ENCODE results near the gene SLC35F1.
"Not testable (repeated sequence)": the region's sequence is repeated elsewhere in the genome, so short reads cannot be mapped to it uniquely, and the experiment has no call there.

DNA sequence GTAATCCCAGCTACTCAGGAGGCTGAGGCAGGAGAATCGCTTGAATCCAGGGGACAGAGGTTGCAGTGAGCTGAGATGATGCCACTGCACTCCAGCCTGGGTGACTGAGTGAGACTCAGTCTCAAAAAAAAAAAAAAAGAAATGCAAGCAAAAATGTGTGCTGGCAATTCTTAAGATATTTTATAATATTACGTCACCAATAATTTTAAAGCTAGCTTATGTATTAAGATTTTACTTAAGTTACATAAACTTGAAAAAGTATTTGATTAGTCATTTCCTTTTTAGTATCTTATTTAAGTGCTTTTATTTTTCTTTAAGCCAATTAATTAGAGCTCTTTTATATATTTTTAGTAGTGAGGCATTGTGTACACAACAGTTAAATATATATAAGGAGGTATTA lies 48.5 kb upstream of the SLC35F1 start:
- TF ChIP-seq PPARA (CRISPR knock-in tag; IDR thresholded peaks at IDR 0.05; ENCODE audit: borderline replicate concordance); ARNTL (CRISPR knock-in tag; IDR thresholded peaks at IDR 0.05; ENCODE audit: borderline replicate concordance, low read depth); TOX (CRISPR knock-in tag; IDR thresholded peaks at IDR 0.05; ENCODE audit: borderline replicate concordance); ZNF565 (CRISPR knock-in tag; conservative IDR thresholded peaks at IDR 0.05; ENCODE audit: low read depth); TCF4 (CRISPR knock-in tag; IDR thresholded peaks at IDR 0.05; ENCODE audit: borderline replicate concordance); ZFP3 (CRISPR knock-in tag; IDR thresholded peaks at IDR 0.05); OSR1 (CRISPR knock-in tag; IDR thresholded peaks at IDR 0.05): not testable (repeated sequence)
- TF ChIP-seq, protein P1, sequence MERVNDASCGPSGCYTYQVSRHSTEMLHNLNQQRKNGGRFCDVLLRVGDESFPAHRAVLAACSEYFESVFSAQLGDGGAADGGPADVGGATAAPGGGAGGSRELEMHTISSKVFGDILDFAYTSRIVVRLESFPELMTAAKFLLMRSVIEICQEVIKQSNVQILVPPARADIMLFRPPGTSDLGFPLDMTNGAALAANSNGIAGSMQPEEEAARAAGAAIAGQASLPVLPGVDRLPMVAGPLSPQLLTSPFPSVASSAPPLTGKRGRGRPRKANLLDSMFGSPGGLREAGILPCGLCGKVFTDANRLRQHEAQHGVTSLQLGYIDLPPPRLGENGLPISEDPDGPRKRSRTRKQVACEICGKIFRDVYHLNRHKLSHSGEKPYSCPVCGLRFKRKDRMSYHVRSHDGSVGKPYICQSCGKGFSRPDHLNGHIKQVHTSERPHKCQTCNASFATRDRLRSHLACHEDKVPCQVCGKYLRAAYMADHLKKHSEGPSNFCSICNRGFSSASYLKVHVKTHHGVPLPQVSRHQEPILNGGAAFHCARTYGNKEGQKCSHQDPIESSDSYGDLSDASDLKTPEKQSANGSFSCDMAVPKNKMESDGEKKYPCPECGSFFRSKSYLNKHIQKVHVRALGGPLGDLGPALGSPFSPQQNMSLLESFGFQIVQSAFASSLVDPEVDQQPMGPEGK (CRISPR knock-in tag; IDR thresholded peaks at IDR 0.05; ENCODE audit: borderline replicate concordance) = not testable (repeated sequence)
- TF ChIP-seq, protein P2, sequence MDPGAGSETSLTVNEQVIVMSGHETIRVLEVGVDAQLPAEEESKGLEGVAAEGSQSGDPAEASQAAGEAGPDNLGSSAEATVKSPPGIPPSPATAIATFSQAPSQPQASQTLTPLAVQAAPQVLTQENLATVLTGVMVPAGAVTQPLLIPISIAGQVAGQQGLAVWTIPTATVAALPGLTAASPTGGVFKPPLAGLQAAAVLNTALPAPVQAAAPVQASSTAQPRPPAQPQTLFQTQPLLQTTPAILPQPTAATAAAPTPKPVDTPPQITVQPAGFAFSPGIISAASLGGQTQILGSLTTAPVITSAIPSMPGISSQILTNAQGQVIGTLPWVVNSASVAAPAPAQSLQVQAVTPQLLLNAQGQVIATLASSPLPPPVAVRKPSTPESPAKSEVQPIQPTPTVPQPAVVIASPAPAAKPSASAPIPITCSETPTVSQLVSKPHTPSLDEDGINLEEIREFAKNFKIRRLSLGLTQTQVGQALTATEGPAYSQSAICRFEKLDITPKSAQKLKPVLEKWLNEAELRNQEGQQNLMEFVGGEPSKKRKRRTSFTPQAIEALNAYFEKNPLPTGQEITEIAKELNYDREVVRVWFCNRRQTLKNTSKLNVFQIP (CRISPR knock-in tag; IDR thresholded peaks at IDR 0.05; ENCODE audit: borderline replicate concordance, low read depth) = not testable (repeated sequence)
- TF ChIP-seq, protein P3, sequence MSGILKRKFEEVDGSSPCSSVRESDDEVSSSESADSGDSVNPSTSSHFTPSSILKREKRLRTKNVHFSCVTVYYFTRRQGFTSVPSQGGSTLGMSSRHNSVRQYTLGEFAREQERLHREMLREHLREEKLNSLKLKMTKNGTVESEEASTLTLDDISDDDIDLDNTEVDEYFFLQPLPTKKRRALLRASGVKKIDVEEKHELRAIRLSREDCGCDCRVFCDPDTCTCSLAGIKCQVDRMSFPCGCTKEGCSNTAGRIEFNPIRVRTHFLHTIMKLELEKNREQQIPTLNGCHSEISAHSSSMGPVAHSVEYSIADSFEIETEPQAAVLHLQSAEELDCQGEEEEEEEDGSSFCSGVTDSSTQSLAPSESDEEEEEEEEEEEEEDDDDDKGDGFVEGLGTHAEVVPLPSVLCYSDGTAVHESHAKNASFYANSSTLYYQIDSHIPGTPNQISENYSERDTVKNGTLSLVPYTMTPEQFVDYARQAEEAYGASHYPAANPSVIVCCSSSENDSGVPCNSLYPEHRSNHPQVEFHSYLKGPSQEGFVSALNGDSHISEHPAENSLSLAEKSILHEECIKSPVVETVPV (CRISPR knock-in tag; IDR thresholded peaks at IDR 0.05) = not testable (repeated sequence)
- TF ChIP-seq, protein P4, sequence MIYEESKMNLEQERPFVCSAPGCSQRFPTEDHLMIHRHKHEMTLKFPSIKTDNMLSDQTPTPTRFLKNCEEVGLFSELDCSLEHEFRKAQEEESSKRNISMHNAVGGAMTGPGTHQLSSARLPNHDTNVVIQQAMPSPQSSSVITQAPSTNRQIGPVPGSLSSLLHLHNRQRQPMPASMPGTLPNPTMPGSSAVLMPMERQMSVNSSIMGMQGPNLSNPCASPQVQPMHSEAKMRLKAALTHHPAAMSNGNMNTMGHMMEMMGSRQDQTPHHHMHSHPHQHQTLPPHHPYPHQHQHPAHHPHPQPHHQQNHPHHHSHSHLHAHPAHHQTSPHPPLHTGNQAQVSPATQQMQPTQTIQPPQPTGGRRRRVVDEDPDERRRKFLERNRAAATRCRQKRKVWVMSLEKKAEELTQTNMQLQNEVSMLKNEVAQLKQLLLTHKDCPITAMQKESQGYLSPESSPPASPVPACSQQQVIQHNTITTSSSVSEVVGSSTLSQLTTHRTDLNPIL (CRISPR knock-in tag; IDR thresholded peaks at IDR 0.05; ENCODE audit: low read depth) = not testable (repeated sequence)
- TF ChIP-seq, protein P5, sequence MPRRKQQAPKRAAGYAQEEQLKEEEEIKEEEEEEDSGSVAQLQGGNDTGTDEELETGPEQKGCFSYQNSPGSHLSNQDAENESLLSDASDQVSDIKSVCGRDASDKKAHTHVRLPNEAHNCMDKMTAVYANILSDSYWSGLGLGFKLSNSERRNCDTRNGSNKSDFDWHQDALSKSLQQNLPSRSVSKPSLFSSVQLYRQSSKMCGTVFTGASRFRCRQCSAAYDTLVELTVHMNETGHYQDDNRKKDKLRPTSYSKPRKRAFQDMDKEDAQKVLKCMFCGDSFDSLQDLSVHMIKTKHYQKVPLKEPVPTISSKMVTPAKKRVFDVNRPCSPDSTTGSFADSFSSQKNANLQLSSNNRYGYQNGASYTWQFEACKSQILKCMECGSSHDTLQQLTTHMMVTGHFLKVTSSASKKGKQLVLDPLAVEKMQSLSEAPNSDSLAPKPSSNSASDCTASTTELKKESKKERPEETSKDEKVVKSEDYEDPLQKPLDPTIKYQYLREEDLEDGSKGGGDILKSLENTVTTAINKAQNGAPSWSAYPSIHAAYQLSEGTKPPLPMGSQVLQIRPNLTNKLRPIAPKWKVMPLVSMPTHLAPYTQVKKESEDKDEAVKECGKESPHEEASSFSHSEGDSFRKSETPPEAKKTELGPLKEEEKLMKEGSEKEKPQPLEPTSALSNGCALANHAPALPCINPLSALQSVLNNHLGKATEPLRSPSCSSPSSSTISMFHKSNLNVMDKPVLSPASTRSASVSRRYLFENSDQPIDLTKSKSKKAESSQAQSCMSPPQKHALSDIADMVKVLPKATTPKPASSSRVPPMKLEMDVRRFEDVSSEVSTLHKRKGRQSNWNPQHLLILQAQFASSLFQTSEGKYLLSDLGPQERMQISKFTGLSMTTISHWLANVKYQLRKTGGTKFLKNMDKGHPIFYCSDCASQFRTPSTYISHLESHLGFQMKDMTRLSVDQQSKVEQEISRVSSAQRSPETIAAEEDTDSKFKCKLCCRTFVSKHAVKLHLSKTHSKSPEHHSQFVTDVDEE (CRISPR knock-in tag; IDR thresholded peaks at IDR 0.05) = not testable (repeated sequence)
